Activated T-cell treated with anti-CD3 and anti-CD28 coated beads, Interleukin-2, amount 50 U/mL, for 24 hours (primary cell): ENCODE results near the gene NUDT1.

ENCODE experiments used
- DNase-seq: peaks from one replicate; pipeline ENCODE4 v3.0.0-alpha.2; 2020
- H3K27ac Mint-ChIP-seq: 2 replicates; pipeline ENCODE4 v1.8.0; 2020; ENCODE audit warnings: mild to moderate bottlenecking, mixed read lengths
- H3K27me3 Mint-ChIP-seq: 2 replicates; pipeline ENCODE4 v1.8.0; 2020; ENCODE audit warnings: mixed read lengths
- H3K36me3 Mint-ChIP-seq: 2 replicates; pipeline ENCODE4 v1.8.0; 2020; ENCODE audit warnings: low read depth, mixed read lengths
- H3K4me1 Mint-ChIP-seq: 2 replicates; pipeline ENCODE4 v1.8.0; 2020; ENCODE audit warnings: low read depth, mixed read lengths
- H3K4me3 Mint-ChIP-seq: 2 replicates; pipeline ENCODE4 v1.8.0; 2020; ENCODE audit warnings: mild to moderate bottlenecking, moderate library complexity, mixed read lengths
- H3K9me3 Mint-ChIP-seq: 2 replicates; pipeline ENCODE4 v1.8.0; 2020; ENCODE audit warnings: mixed read lengths

The NUDT1 gene

DNA sequence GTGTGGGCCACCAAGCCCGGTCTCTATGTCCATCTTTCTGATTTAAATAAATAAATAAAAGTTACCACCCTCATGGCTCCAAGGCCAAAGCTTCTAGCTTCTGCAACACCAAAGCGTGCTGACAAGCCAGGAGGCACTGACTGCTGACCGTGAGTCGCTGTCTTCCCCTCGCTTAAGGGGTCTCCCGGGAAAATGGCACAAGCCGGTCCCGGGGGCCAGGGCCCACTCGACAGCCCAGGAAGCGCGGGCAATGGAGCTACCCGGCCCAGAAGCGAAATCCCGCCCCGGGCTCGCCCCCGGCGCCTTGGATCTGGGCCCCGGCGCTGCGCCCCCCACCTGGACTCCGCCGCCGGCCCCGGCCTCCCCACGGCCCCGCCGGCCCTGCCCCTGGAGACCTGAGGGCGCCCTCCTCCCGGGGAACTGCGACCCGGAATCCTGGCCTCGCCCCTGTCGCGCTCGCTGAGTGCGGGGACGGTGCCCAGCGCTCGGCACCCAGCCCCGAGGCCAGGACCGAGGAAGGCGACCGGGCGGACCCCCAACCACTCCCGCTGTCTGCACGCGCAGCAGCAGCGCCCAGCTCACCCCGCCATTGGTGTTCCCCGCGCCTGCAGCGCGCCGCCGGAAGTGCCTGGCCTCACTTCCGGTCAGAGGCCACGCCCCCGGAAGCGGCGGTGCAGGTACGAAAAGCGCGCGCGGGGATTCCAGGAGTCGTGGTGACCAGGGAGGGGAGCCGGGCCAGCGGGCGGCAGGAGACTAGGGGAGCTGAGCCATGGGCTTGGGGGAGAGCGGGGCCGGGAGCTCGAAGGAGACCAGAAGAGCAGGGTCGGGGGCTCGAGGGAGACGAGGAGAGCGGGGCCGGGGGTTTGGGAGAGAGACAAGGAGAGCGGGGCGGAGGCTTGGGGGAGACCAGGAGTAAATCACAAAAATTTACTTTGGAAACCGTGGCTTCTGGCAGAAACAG, at the start of gene NUDT1, which contains the start of gene MRM2:
TSS of gene NUDT1 (plus strand) at position 647 of the 961 bp plus-strand sequence. CDS start 2,349 bp downstream, outside the sequence.
TSS of gene MRM2 (minus strand) at position 626 of the 961 bp plus-strand sequence. CDS start at position 590, 36 bp downstream.
- peaks cover 19% of the 10 kb centered on the region for H3K4me1 Mint-ChIP-seq

GRCh38 chr7:2192831-2193534, 49.0 kb upstream of the NUDT1 start:
- peaks cover 83% of the 10 kb centered on the region for H3K36me3 Mint-ChIP-seq
- no peak overlapping the region for H3K4me3 Mint-ChIP-seq
- H3K9me3 Mint-ChIP-seq = peaks cover 15% of the 10 kb centered on the region
- H3K27ac Mint-ChIP-seq = no peak overlapping the region
- DNase-seq = no peak
- H3K27me3 Mint-ChIP-seq = no peaks in the 10 kb centered on the region
- H3K4me1 Mint-ChIP-seq = no peaks in the 10 kb centered on the region

More for the DNA sequence above, at the start of gene NUDT1, which contains the start of gene MRM2:
- Mint-ChIP-seq H3K27me3 (no peaks in the 10 kb centered on the region), H3K4me3 (peak within 1 kb of the TSS; percentile 96), H3K27ac (peak within 1 kb of the TSS; percentile 95), H3K9me3 (no peaks in the 10 kb centered on the region), H3K36me3 (peaks cover 72% of the 10 kb centered on the region)
- peak; percentile 87 for DNase-seq

DNA sequence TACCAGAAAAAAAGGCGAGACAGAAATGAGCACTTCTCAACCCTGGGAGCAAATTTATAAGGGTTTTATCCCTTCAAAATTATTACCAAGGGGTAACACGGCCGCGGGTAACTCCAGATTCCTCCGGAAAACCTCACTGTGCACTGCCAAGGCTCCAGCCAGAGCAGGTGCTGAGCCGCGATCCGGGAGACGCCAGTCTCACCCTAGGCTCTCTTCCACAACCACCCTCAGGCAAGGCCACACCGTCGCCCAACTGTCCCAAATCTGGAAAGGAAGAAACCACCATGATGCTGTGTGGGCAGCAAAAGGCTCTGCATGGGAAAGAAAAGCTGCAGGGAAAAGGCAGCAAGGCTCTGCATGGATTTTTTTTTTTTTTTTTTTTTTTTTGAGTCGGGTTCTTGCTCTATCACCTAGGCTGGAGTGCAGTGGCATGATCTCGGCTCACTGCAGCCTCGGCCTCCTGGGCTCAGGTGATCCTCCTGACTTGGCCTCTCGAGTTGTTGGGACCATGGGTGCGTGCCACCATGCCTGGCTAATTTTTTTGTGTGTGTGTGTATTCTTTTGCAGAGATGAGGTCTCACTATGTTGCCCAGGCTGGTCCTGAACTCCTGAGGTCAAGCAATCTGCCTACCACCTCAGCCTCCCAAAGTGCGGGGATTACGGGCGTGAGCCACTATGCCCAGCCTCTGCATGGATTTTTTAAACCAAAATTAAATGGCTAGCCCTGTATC, 48.3 kb upstream of the NUDT1 start:
- Mint-ChIP-seq H3K9me3 (peaks cover 15% of the 10 kb centered on the region), H3K4me3 (no peak overlapping the region), H3K36me3 (peaks cover 82% of the 10 kb centered on the region), H3K4me1 (no peaks in the 10 kb centered on the region), H3K27me3 (no peaks in the 10 kb centered on the region), H3K27ac (no peak overlapping the region)
- DNase-seq = no peak

- no peak for DNase-seq
- Mint-ChIP-seq H3K4me3 (no peak overlapping the region), H3K27me3 (no peaks in the 10 kb centered on the region), H3K36me3 (peaks cover 83% of the 10 kb centered on the region), H3K4me1 (no peaks in the 10 kb centered on the region), H3K9me3 (peaks cover 8% of the 10 kb centered on the region), H3K27ac (no peak overlapping the region)
Measured at GRCh38 chr7:2195400-2196246, 46.4 kb upstream of the NUDT1 start.

GRCh38 chr7:2196381-2197378, 45.3 kb upstream of the NUDT1 start:
- no peaks in the 10 kb centered on the region for H3K27me3 Mint-ChIP-seq
- no peaks in the 10 kb centered on the region for H3K4me1 Mint-ChIP-seq
- H3K9me3 Mint-ChIP-seq = peaks cover 8% of the 10 kb centered on the region
- no peak overlapping the region for H3K27ac Mint-ChIP-seq
- H3K4me3 Mint-ChIP-seq = no peak overlapping the region
- DNase-seq = no peak
- H3K36me3 Mint-ChIP-seq = peaks cover 84% of the 10 kb centered on the region

- H3K36me3 Mint-ChIP-seq = peaks cover 87% of the 10 kb centered on the region
- no peaks in the 10 kb centered on the region for H3K4me1 Mint-ChIP-seq
- H3K27ac Mint-ChIP-seq = no peak overlapping the region
- no peaks in the 10 kb centered on the region for H3K27me3 Mint-ChIP-seq
- DNase-seq = no peak
- no peak overlapping the region for H3K4me3 Mint-ChIP-seq
- peaks cover 8% of the 10 kb centered on the region for H3K9me3 Mint-ChIP-seq
Measured at GRCh38 chr7:2197436-2198155, 44.4 kb upstream of the NUDT1 start.

GRCh38 chr7:2198206-2198605, 43.8 kb upstream of the NUDT1 start:
- Mint-ChIP-seq H3K9me3 (peaks cover 8% of the 10 kb centered on the region), H3K36me3 (peaks cover 83% of the 10 kb centered on the region), H3K4me3 (no peak overlapping the region), H3K27me3 (no peaks in the 10 kb centered on the region), H3K4me1 (no peaks in the 10 kb centered on the region), H3K27ac (no peak overlapping the region)
- DNase-seq = no peak

- Mint-ChIP-seq H3K4me3 (no peak overlapping the region), H3K36me3 (peaks cover 78% of the 10 kb centered on the region), H3K27ac (no peak overlapping the region), H3K9me3 (peaks cover 8% of the 10 kb centered on the region), H3K4me1 (no peaks in the 10 kb centered on the region), H3K27me3 (no peaks in the 10 kb centered on the region)
- DNase-seq = no peak
Measured at GRCh38 chr7:2198760-2199159, 43.3 kb upstream of the NUDT1 start.

- H3K4me3 Mint-ChIP-seq = no peak overlapping the region
- H3K27me3 Mint-ChIP-seq = no peaks in the 10 kb centered on the region
- peaks cover 77% of the 10 kb centered on the region for H3K36me3 Mint-ChIP-seq
- H3K4me1 Mint-ChIP-seq = no peaks in the 10 kb centered on the region
- no peak overlapping the region for H3K27ac Mint-ChIP-seq
- DNase-seq = no peak
- peaks cover 8% of the 10 kb centered on the region for H3K9me3 Mint-ChIP-seq
Measured at GRCh38 chr7:2199528-2199927, 42.5 kb upstream of the NUDT1 start.

DNA sequence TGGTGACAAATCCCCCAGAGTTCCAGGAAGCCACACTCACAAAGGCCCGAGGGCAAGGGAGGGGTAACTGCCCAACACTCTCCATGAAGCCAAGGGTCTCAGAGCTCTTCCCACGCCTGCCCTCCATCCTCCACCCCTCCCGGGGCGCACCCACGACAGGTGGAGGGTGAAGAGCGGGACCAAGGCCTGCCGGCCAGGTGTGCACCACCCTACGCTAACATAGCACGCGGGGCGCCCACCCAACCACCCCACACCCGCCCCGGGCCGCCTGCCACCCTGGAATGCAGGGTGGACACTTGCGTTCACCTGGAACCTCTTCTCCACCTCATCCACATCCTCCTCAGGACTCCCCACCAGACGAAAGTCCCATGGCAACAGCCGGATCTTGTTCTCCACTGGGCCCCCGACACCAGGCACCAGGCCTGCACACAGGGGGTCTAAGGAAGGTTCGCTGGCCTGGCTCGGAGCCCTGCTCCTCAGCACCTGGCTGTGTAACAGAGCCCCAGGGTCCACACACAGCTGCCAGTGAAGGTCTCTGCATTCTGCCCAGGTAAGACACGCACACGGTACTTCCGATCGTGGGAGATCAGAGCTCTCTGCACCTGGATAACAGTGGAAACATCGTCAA, 42.0 kb upstream of the NUDT1 start:
- Mint-ChIP-seq H3K27me3 (no peaks in the 10 kb centered on the region), H3K4me1 (no peaks in the 10 kb centered on the region), H3K36me3 (peaks cover 79% of the 10 kb centered on the region), H3K4me3 (no peak overlapping the region), H3K9me3 (peaks cover 8% of the 10 kb centered on the region), H3K27ac (no peak overlapping the region)
- no peak for DNase-seq

DNA sequence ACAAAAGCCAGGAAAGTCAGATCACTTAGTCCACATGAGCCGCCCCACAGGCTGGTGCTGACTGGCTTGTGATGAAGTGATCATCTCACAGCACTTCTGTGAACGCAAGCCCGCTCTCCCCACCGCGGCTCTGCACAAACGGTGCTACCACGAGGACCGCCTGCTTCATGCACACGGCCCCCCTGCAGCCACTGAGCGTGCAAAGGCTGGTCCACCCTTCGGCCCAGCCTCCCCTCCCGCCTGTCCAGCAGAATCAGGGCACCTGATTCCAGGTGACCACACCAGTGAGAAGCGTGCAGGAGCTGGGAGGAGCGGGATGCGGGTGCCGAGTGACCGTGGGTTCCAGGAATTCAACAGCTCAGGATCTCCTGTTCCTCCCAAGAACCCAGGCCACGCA, 41.4 kb upstream of the NUDT1 start:
- Mint-ChIP-seq H3K36me3 (peaks cover 78% of the 10 kb centered on the region), H3K27me3 (no peaks in the 10 kb centered on the region), H3K27ac (no peak overlapping the region), H3K4me3 (no peak overlapping the region), H3K4me1 (no peaks in the 10 kb centered on the region), H3K9me3 (peaks cover 3% of the 10 kb centered on the region)
- DNase-seq = no peak

GRCh38 chr7:2201128-2201527, 40.9 kb upstream of the NUDT1 start:
- H3K4me1 Mint-ChIP-seq = no peaks in the 10 kb centered on the region
- H3K4me3 Mint-ChIP-seq = no peak overlapping the region
- no peak for DNase-seq
- H3K36me3 Mint-ChIP-seq = peaks cover 74% of the 10 kb centered on the region
- no peaks in the 10 kb centered on the region for H3K27me3 Mint-ChIP-seq
- no peaks in the 10 kb centered on the region for H3K9me3 Mint-ChIP-seq
- H3K27ac Mint-ChIP-seq = no peak overlapping the region
